Prostate gland (tissue), 2 donors: ENCODE measurements around the gene ADM. TPM values are rescaled to one million over a fixed set of nuclear protein-coding genes. Genes with fewer than 3 reads are reported as not detected.

Source experiments
- DNase-seq: peaks from one replicate; pipeline ENCODE4 v3.0.0-alpha.2; 2019; ENCODE audit warnings: low spot score
- H3K27ac ChIP-seq, 2 donors: fragments of 200-600 bp; sonication (generic); 2 replicates each; pipeline ENCODE4 v1.5.1; 2017 to 2019
- H3K27me3 ChIP-seq: fragments of 200-600 bp; sonication (generic); replicated peaks from 2 replicates; pipeline ENCODE4 v1.5.1; 2019; ENCODE audit not compliant: insufficient read depth
- H3K36me3 ChIP-seq, 2 donors: fragments of 200-600 bp; sonication (generic); 1 replicate in 1 of 2; 2 replicates in 1 of 2; pipeline versions ENCODE4 v1.5.1 to v1.8.1; 2017 to 2019
- H3K4me1 ChIP-seq: fragments of 200-600 bp; sonication (generic); replicated peaks from 2 replicates; pipeline ENCODE4 v1.5.1; 2019
- H3K4me3 ChIP-seq, 2 donors: fragments of 200-600 bp; sonication (generic); 2 replicates each; pipeline ENCODE4 v1.5.1; 2017 to 2019
- H3K9me3 ChIP-seq: fragments of 200-600 bp; sonication (generic); 2 replicates; pipeline ENCODE4 v1.5.1; 2017
- CTCF ChIP-seq, 4 experiments: fragments of 200-600 bp in 2 of 4; fragments of 450-650 bp in 2 of 4; sonication (generic) in 2 of 4; IDR thresholded peaks; 1 replicate in 3 of 4; 2 replicates in 1 of 4; pipeline ENCODE4 v1.5.1; 2016 to 2019; ENCODE audit warnings: antibody characterized with exemption in 4 of 4, mild to moderate bottlenecking in 2 of 4, moderate library complexity in 2 of 4
- POLR2A ChIP-seq: fragments of 450-650 bp; IDR thresholded peaks from one replicate; pipeline ENCODE4 v1.6.1; 2016; ENCODE audit warnings: antibody characterized with exemption, mild to moderate bottlenecking
- POLR2AphosphoS5 ChIP-seq: sonication (generic); formaldehyde crosslinking; IDR thresholded peaks from one replicate; pipeline ENCODE4 v1.6.1; 2017; ENCODE audit warnings: antibody characterized with exemption
- WGBS: methylation state at CpG from one replicate; pipeline ENCODE4 v1.1.5; 2018; 5-methylcytosine and 5-hydroxymethylcytosine counted together
- intact Hi-C: fragments of 100-400 bp; cut with DNase I; formaldehyde crosslinking; loops from one replicate; pipeline ENCODE4 v1.14.2; 2022
- total RNA-seq, 2 donors: library from RNA; depleted of rRNA; stranded (reverse); fragments of >200 nt; gene quantifications; one replicate each; pipeline ENCODE4 v1.1.0, GENCODE V29; 2016

Gene ADM
- total RNA-seq, 2 donors from 2014 or later, result 20.4 to 33.7 TPM

- Histone ChIP-seq H3K27ac (no peak overlapping the region), H3K4me3 (no peak overlapping the region), H3K27me3 (no peaks in the 10 kb centered on the region), H3K36me3 (no peaks in the 10 kb centered on the region), H3K4me1 (no peaks in the 10 kb centered on the region), H3K9me3 (no peaks in the 10 kb centered on the region)
- DNase-seq, result no peak
- intact Hi-C loops, result no loop called here
- TF ChIP-seq CTCF (IDR thresholded peaks at IDR 0.05), result no peak
- no peak for TF ChIP-seq POLR2A
- no peak for TF ChIP-seq POLR2AphosphoS5
- whole genome bisulfite sequencing, result 93% methylated on average over 6 of the region's 6 CpGs
Measured at GRCh38 chr11:10331548-10332289, 26.8 kb downstream of the ADM start.

DNA sequence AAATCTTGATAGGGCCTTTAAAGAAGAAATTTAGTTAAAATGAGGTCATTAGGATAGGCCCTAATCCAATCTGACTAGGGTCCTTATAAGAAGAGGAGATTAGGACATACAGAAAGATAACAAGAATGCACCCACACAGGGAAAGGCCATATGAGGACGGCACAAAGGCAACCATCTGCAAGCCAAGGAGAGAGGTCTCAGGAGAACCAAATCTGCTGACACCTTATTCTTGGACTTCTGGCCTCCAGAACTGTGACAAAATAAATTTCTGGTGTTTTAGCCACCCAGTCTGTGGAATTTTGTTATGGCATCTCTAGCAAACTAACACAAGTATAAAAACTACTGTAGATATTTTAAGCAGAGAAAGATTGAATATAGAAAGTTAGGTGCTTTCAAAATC, 28.6 kb downstream of the ADM start:
- no peak for DNase-seq
- H3K9me3 ChIP-seq, result no peaks in the 10 kb centered on the region
- H3K4me3 ChIP-seq, result no peak overlapping the region
- H3K36me3 ChIP-seq, result no peaks in the 10 kb centered on the region
- no peak for TF ChIP-seq POLR2A
- TF ChIP-seq POLR2AphosphoS5, result no peak
- no peak for TF ChIP-seq CTCF (IDR thresholded peaks at IDR 0.05)
- no peaks in the 10 kb centered on the region for H3K4me1 ChIP-seq
- H3K27me3 ChIP-seq, result no peaks in the 10 kb centered on the region
- WGBS, result 79% methylated on average over 1 of the region's 1 CpG
- H3K27ac ChIP-seq, result no peak overlapping the region
- intact Hi-C loops, result no loop called here

DNA sequence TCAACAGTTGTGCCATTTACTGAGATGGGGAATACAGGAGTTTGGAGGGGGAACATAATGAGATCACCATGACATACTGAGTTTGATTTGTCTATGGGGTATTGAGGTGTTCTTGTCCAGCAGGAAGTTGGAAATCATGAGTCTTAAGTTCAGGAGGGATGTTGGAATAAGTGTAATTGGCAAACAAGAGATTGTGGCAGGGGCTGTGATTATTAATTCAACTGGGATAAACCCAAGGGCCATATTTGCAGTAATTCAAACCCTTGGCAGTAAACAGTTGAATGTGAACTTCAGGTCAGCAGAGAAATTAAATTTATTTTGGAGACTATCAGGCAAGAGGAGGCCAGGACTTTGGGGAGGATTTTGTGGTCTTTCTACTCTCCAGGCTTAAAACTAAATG, 33.4 kb downstream of the ADM start:
- no peak for TF ChIP-seq POLR2AphosphoS5
- TF ChIP-seq POLR2A, result no peak
- TF ChIP-seq CTCF (IDR thresholded peaks at IDR 0.05), result no peak
- Histone ChIP-seq H3K4me3 (no peak overlapping the region), H3K27ac (no peak overlapping the region), H3K4me1 (no peaks in the 10 kb centered on the region), H3K36me3 (no peaks in the 10 kb centered on the region), H3K27me3 (no peaks in the 10 kb centered on the region), H3K9me3 (no peaks in the 10 kb centered on the region)
- intact Hi-C loops, result no loop called here
- DNase-seq, result no peak

DNA sequence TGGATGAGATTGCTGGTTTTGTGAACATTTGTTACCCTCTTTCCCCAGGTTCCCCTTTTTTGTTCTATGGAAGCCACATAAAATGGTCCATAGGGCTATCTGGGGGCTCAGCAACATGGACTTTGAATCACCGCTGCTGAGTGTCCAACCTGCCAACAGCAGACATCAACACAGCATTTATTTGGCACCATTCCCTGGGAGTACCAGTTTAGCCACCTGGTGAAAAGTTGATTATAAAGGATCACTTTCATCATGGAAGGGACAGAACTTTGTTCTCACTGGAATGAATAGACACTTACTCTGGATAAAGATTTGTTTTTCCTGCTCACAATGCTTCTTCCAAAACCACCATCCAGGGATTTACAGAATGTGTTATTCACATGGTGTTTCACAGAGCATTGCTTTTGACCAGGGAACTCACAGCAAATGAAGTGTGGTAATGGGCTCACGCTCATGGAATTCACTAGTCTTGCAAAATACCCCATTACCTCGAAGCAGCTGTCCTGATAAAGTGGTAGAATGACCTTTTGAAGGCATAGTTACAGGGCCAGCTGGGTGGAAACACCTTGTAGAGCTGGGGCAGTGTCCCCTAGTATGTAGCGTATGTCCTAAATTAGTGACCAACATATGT, 43.9 kb downstream of the ADM start:
- Histone ChIP-seq H3K4me3 (no peak overlapping the region), H3K27ac (no peak overlapping the region), H3K27me3 (no peaks in the 10 kb centered on the region), H3K36me3 (no peaks in the 10 kb centered on the region), H3K4me1 (no peaks in the 10 kb centered on the region), H3K9me3 (no peaks in the 10 kb centered on the region)
- intact Hi-C loops, result no loop called here
- TF ChIP-seq POLR2A, result no peak
- peak; percentile 48 for TF ChIP-seq POLR2AphosphoS5
- DNase-seq, result peak; percentile 56
- WGBS, result 72% methylated on average over 4 of the region's 4 CpGs

GRCh38 chr11:10349281-10349665, 44.4 kb downstream of the ADM start:
- Histone ChIP-seq H3K9me3 (no peaks in the 10 kb centered on the region), H3K27me3 (no peaks in the 10 kb centered on the region), H3K36me3 (no peaks in the 10 kb centered on the region), H3K4me1 (no peaks in the 10 kb centered on the region), H3K4me3 (no peak overlapping the region), H3K27ac (no peak overlapping the region)
- no peak for DNase-seq
- TF ChIP-seq POLR2A (no peak), POLR2AphosphoS5 (no peak), CTCF (IDR thresholded peaks at IDR 0.05) (no peak)
- intact Hi-C loops, result no loop called here
